ENCODE measurements around the gene SLC5A5. TPM values are rescaled to one million over a fixed set of nuclear protein-coding genes. Genes with fewer than 3 reads are reported as not detected.

SLC5A5 gene
- total RNA-seq: not detected in 2 replicates

GRCh38 chr19:17871878-17872250 is at the start of gene SLC5A5:
SLC5A5 (plus strand) TSS chr19:17871945; CDS start chr19:17872320, 375 bp downstream.

GRCh38 chr19:17847538-17848366 is 24.0 kb upstream of the SLC5A5 start, which contains the start of gene JAK3:
JAK3 (minus strand) TSS chr19:17847982; CDS start chr19:17844417, 3,565 bp downstream.

DNA sequence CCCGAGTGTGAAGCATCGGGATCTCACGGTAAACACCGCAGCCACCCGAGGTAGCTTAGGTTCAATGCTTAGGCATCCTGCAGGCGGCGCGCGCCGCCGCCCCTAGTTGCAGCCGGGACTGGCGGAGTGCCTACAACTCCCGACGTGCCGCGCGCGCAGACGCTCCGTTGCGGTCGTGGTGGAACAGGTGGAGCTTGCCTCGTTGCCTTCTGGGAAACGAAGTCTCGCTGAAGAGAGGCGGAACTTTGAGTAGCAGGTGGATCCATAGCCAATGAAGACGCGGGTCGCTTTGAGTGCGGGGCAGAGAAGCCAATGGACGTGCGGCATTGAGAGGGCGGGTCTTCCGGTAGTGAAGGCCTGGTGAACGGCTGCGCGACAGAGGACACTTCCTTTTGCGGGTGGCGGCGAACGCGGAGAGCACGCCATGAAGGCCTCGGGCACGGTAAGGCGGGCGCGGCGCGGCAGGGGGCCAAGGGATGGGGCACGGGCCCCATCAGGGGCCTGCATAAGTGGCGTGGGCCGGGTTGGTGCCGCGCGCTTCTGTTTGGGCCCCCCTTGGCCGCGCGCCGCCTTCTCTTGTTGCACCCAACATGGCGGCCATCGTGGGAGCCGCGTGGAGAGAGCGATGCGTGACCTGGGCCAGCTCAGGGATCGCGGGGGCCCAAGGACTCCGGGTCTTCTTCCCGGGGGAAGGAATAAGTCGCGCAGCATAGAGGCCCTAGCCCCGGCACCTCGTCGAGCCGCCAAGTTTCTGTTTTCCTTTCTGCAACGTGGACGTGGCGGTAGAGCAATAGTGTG is 12.0 kb upstream of the SLC5A5 start, which contains the start of gene RPL18A:
Gene RPL18A (plus strand): TSS at position 378 of the 798 bp plus-strand sequence. CDS start 47 bp downstream, at position 425.

DNA sequence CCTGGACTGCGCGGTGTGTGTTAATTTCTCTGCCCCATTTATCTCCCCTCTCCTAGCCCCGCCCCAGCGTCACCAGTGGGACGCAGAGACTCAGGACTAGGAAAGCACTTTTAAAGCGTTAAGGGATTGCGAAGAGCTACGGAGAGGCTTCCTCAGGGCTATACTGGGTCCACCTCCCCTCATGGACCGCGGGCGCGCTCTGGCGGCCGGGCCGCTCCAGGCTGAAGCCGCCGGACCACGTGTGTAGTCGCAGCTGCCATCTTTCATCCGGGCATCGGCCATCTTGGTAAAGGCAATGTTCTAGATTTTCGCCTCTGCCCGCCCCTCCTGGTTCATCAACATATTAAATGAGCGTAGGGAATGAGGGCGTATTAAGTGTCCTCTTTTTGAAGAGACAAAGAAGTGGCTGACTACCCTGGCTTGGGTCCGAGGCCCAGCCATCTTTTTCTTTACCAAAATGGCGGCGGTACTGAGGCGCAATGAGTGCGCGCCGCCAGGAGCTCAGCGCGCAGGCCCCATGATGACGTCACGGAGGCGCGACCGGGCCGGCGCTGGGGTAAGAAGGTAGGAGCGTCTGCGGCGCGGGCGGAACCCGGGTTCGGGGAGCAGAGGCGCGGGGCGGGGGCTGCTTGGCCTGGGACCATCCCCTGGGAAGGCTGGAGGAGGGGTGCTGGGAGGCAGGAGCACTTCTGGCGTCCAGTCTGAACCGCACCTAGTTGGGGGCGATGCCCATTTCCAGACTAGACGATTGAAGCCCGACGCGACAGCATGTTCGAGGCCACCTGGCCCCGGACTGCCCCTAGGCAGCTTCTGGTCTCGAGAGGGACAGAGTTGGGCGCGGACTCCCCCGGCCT is 61.0 kb downstream of the SLC5A5 start, which contains the start of gene CCDC124:
Gene CCDC124 (plus strand): TSS at position 531 of the 854 bp plus-strand sequence. CDS start 3,406 bp downstream, outside the sequence.

Other genes starting within 250 kb of the SLC5A5 start
- 0.16 and 0.18 TPM in 2 replicates for gene UNC13A, start 183.6 kb upstream of the SLC5A5 start, total RNA-seq
- 44.6 and 47.0 TPM in 2 replicates for gene MAP1S, start 152.5 kb upstream of the SLC5A5 start, total RNA-seq
- gene FCHO1, start 120.5 kb upstream of the SLC5A5 start, total RNA-seq: 0.32 and 0.72 TPM in 2 replicates
- gene B3GNT3, start 76.8 kb upstream of the SLC5A5 start, total RNA-seq: not detected in 2 replicates
- not detected in 2 replicates for gene INSL3, start 50.4 kb upstream of the SLC5A5 start, total RNA-seq
- 13.8 and 17.3 TPM in 2 replicates for gene JAK3, start 24.0 kb upstream of the SLC5A5 start, total RNA-seq
- 1,626 and 1,782 TPM in 2 replicates for gene RPL18A, start 12.0 kb upstream of the SLC5A5 start, total RNA-seq
- 38.2 and 77.6 TPM in 2 replicates for gene CCDC124, start 61.1 kb downstream of the SLC5A5 start, total RNA-seq
- gene KCNN1, start 95.2 kb downstream of the SLC5A5 start, total RNA-seq: 0.90 TPM in 1 of 2 replicates, not detected in the other
- gene ARRDC2, start 136.2 kb downstream of the SLC5A5 start, total RNA-seq: 11.7 and 67.3 TPM in 2 replicates
- 0.16 TPM in 1 of 2 replicates, not detected in the other for gene IL12RB1, start 215.0 kb downstream of the SLC5A5 start, total RNA-seq
- 2.3 and 6.8 TPM in 2 replicates for gene MAST3, start 225.8 kb downstream of the SLC5A5 start, total RNA-seq